Activated CD4-positive, alpha-beta T cell treated with anti-CD3 and anti-CD28 coated beads, Interleukin-2, Interleukin-6, amounts not matched to agents 100 ng/mL and 50 ng/mL, durations not matched to agents 16 hours and 8 hours (primary cell): Measurements from ENCODE around the gene SIK1.
"Not testable (repeated sequence)": the region's sequence is repeated elsewhere in the genome, so short reads cannot be mapped to it uniquely, and the experiment has no call there.

Experiments used
- DNase-seq: peaks from one replicate; pipeline ENCODE4 v3.0.0-alpha.2; 2020

Gene SIK1

GRCh38 chr21:43383351-43383750 is 43.6 kb downstream of the SIK1 start:
- DNase-seq, result not testable (repeated sequence)

- DNase-seq, result not testable (repeated sequence)
Observed at GRCh38 chr21:43382902-43383301, 44.0 kb downstream of the SIK1 start.

- not testable (repeated sequence) for DNase-seq
Observed at GRCh38 chr21:43380852-43381533, 45.9 kb downstream of the SIK1 start.

- not testable (repeated sequence) for DNase-seq
Observed at GRCh38 chr21:43380337-43380736, 46.6 kb downstream of the SIK1 start.

- not testable (repeated sequence) for DNase-seq
Observed at GRCh38 chr21:43379626-43380122, 47.3 kb downstream of the SIK1 start.

GRCh38 chr21:43376478-43376882 is 50.5 kb downstream of the SIK1 start:
- DNase-seq, result no peak

GRCh38 chr21:43375837-43376477 is 51.0 kb downstream of the SIK1 start:
- no peak for DNase-seq

GRCh38 chr21:43375006-43375836 is 51.7 kb downstream of the SIK1 start:
- no peak for DNase-seq

GRCh38 chr21:43374228-43374885 is 52.6 kb downstream of the SIK1 start:
- no peak for DNase-seq

- no peak for DNase-seq
Observed at GRCh38 chr21:43373362-43374227, 53.3 kb downstream of the SIK1 start.

- no peak for DNase-seq
Observed at GRCh38 chr21:43372663-43373361, 54.1 kb downstream of the SIK1 start.

- DNase-seq, result no peak
Observed at GRCh38 chr21:43371786-43372185, 55.1 kb downstream of the SIK1 start.

GRCh38 chr21:43370888-43371570 is 55.9 kb downstream of the SIK1 start:
- DNase-seq, result no peak

GRCh38 chr21:43370091-43370658 is 56.8 kb downstream of the SIK1 start:
- no peak for DNase-seq

GRCh38 chr21:43369596-43370090 is 57.3 kb downstream of the SIK1 start:
- no peak for DNase-seq

GRCh38 chr21:43369124-43369523 is 57.8 kb downstream of the SIK1 start:
- DNase-seq, result no peak

- DNase-seq, result no peak
Observed at GRCh38 chr21:43368685-43369084, 58.2 kb downstream of the SIK1 start.

GRCh38 chr21:43367859-43368258 is 59.1 kb downstream of the SIK1 start:
- DNase-seq, result no peak

GRCh38 chr21:43367296-43367695 is 59.6 kb downstream of the SIK1 start:
- DNase-seq, result no peak

- DNase-seq, result no peak
Observed at GRCh38 chr21:43366656-43367055, 60.3 kb downstream of the SIK1 start.
